HG03175 (cell line): ENCODE results near the gene MIER2.
"Not testable (repeated sequence)": the region's sequence is repeated elsewhere in the genome, so short reads cannot be mapped to it uniquely, and the experiment has no call there.

Experiments
- ATAC-seq: cut with Tn5 transposase; IDR thresholded peaks from one replicate; pipeline ENCODE4 v1.9.1; 2021; ENCODE audit warnings: mild to moderate bottlenecking, moderate library complexity; ENCODE audit not compliant: unreplicated experiment

The MIER2 gene

GRCh38 chr19:262125-262524 is 82.5 kb downstream of the MIER2 start:
- ATAC-seq = no peak

GRCh38 chr19:256804-257203 is 87.8 kb downstream of the MIER2 start:
- not testable (repeated sequence) for ATAC-seq
